Glomerular endothelial cell (primary cell): Measurements from ENCODE around the gene USP26. TPM values are rescaled to one million over a fixed set of nuclear protein-coding genes. Genes with fewer than 3 reads are reported as not detected.
"Not testable (repeated sequence)": the region's sequence is repeated elsewhere in the genome, so short reads cannot be mapped to it uniquely, and the experiment has no call there.

ENCODE experiments used
- DNase-seq: peaks from one replicate; pipeline ENCODE4 v3.0.0-alpha.2; 2011; ENCODE audit warnings: low read depth, low spot score; ENCODE audit errors: extremely low read depth
- total RNA-seq: library from RNA; depleted of rRNA; stranded (reverse); fragments of >200 nt; gene quantifications from 2 replicates; pipeline ENCODE4 v1.2.3, GENCODE V29; 2015

USP26 gene
- not detected in 2 replicates for total RNA-seq

GRCh38 chrX:133097031-133097430 is at the start of gene USP26:
Gene USP26 (minus strand): TSS chrX:133097109. CDS start chrX:133028220, 68,889 bp downstream.
- no peak for DNase-seq

- no peak for DNase-seq
These were observed 37.4 kb upstream of the USP26 start for GRCh38 chrX:133134282-133134681.

GRCh38 chrX:133120406-133120805 is 23.5 kb upstream of the USP26 start:
- DNase-seq: no peak

- no peak for DNase-seq
These were observed 2.7 kb downstream of the USP26 start for GRCh38 chrX:133094098-133094731.

- no peak for DNase-seq
These were observed 6.6 kb downstream of the USP26 start for GRCh38 chrX:133090236-133090809.

- DNase-seq: no peak
These were observed 7.5 kb downstream of the USP26 start for GRCh38 chrX:133089411-133089810.

- no peak for DNase-seq
These were observed 11.1 kb downstream of the USP26 start for GRCh38 chrX:133085785-133086184.

GRCh38 chrX:133085056-133085455 is 11.9 kb downstream of the USP26 start:
- DNase-seq: not testable (repeated sequence)

- no peak for DNase-seq
These were observed 13.0 kb downstream of the USP26 start for GRCh38 chrX:133083899-133084298.

GRCh38 chrX:133081990-133082389 is 14.9 kb downstream of the USP26 start:
- no peak for DNase-seq

GRCh38 chrX:133077856-133078255 is 19.1 kb downstream of the USP26 start:
- DNase-seq: not testable (repeated sequence)

- no peak for DNase-seq
These were observed 24.3 kb downstream of the USP26 start for GRCh38 chrX:133072566-133072965.

- no peak for DNase-seq
These were observed 28.4 kb downstream of the USP26 start for GRCh38 chrX:133068461-133068860.

GRCh38 chrX:133056341-133056740 is 40.6 kb downstream of the USP26 start:
- DNase-seq: no peak

GRCh38 chrX:133054761-133055405 is 42.0 kb downstream of the USP26 start:
- no peak for DNase-seq

- no peak for DNase-seq
These were observed 42.9 kb downstream of the USP26 start for GRCh38 chrX:133053861-133054598.

GRCh38 chrX:133048751-133049150 is 48.2 kb downstream of the USP26 start:
- DNase-seq: no peak

- DNase-seq: no peak
These were observed 50.3 kb downstream of the USP26 start for GRCh38 chrX:133046601-133047000.

GRCh38 chrX:133045986-133046385 is 50.9 kb downstream of the USP26 start:
- no peak for DNase-seq

- DNase-seq: not testable (repeated sequence)
These were observed 52.6 kb downstream of the USP26 start for GRCh38 chrX:133044145-133044786.

GRCh38 chrX:133042260-133042659 is 54.6 kb downstream of the USP26 start:
- no peak for DNase-seq
